ENCODE results near the gene CD207. TPM values are rescaled to one million over a fixed set of nuclear protein-coding genes. Genes with fewer than 3 reads are reported as not detected.

Gene CD207
- total and polyA plus RNA-seq, 4 donors = not detected

GRCh38 chr2:70826696-70827350 is 8.8 kb downstream of the CD207 start:
- TF ChIP-seq REST (IDR thresholded peaks at IDR 0.05) (no peak), HNF4A (conservative IDR thresholded peaks at IDR 0.05) (no peak), ZBTB33 (IDR thresholded peaks at IDR 0.05) (no peak), JUND (IDR thresholded peaks at IDR 0.05) (no peak), FOXA1 (IDR thresholded peaks at IDR 0.05) (no peak), TAF1 (conservative IDR thresholded peaks at IDR 0.05) (no peak), GABPA (IDR thresholded peaks at IDR 0.05 in 1 of 2, conservative IDR thresholded peaks at IDR 0.05 in 1 of 2) (no peak), RXRA (IDR thresholded peaks at IDR 0.05) (no peak), CTCF (IDR thresholded peaks at IDR 0.05; ENCODE audit: low read depth, low read length, missing input control) (no peak), EGR1 (IDR thresholded peaks at IDR 0.05; ENCODE audit: low read depth in 2 of 2) (no peak)
- Histone ChIP-seq H3K4me1 (ENCODE audit: control insufficient read depth in 4 of 4, insufficient read depth in 4 of 4, low read length in 3 of 4) (no peaks in the 10 kb centered on the region), H3K36me3 (ENCODE audit: control insufficient read depth in 4 of 4, insufficient read depth in 3 of 4, low read depth in 1 of 4, low read length in 3 of 4) (no peaks in the 10 kb centered on the region), H3K27ac (ENCODE audit: low read depth in 1 of 2, low read length in 2 of 2) (no peak overlapping the region), H3K4me3 (ENCODE audit: low read depth in 1 of 3, low read length in 3 of 3) (no peak overlapping the region), H3K9me3 (ENCODE audit: control insufficient read depth in 4 of 4, low read length in 3 of 4) (no peaks in the 10 kb centered on the region), H3K9ac (ENCODE audit: low read depth in 1 of 2, low read length in 2 of 2) (no peak overlapping the region), H3K27me3 (ENCODE audit: control insufficient read depth in 4 of 4, insufficient read depth in 4 of 4, low read length in 3 of 4) (no peaks in the 10 kb centered on the region)
- no peak for DNase-seq (ENCODE audit: low spot score)
- WGBS = 69% methylated on average over 4 of the region's 4 CpGs

- Histone ChIP-seq H3K4me1 (ENCODE audit: control insufficient read depth in 4 of 4, insufficient read depth in 4 of 4, low read length in 3 of 4) (no peaks in the 10 kb centered on the region), H3K9ac (ENCODE audit: low read depth in 1 of 2, low read length in 2 of 2) (no peak overlapping the region), H3K27ac (ENCODE audit: low read depth in 1 of 2, low read length in 2 of 2) (no peak overlapping the region), H3K36me3 (ENCODE audit: control insufficient read depth in 4 of 4, insufficient read depth in 3 of 4, low read depth in 1 of 4, low read length in 3 of 4) (no peaks in the 10 kb centered on the region), H3K4me3 (ENCODE audit: low read depth in 1 of 3, low read length in 3 of 3) (no peak overlapping the region), H3K27me3 (ENCODE audit: control insufficient read depth in 4 of 4, insufficient read depth in 4 of 4, low read length in 3 of 4) (no peaks in the 10 kb centered on the region), H3K9me3 (ENCODE audit: control insufficient read depth in 4 of 4, low read length in 3 of 4) (no peaks in the 10 kb centered on the region)
- TF ChIP-seq CTCF (IDR thresholded peaks at IDR 0.05; ENCODE audit: low read depth, low read length, missing input control) (no peak), YY1 (IDR thresholded peaks at IDR 0.05) (no peak), MAX (IDR thresholded peaks at IDR 0.05) (no peak)
- 85% methylated on average over 5 of the region's 5 CpGs for WGBS
- no peak for DNase-seq (ENCODE audit: low spot score)
Measured at GRCh38 chr2:70823249-70823648, 12.4 kb downstream of the CD207 start.

Measured in liver (tissue), 9 donors.